A673 (cell line): Measurements from ENCODE around the gene ZNF582.

Source experiments
- EZH2 ChIP-seq: fragments of 200-600 bp; sonication (generic); IDR thresholded peaks from 2 replicates; pipeline ENCODE4 v1.6.1; 2017; ENCODE audit warnings: borderline replicate concordance, low read depth, mild to moderate bottlenecking, mixed read lengths, antibody characterized with exemption, low read length; ENCODE audit not compliant: poor library complexity, severe bottlenecking
- TF ChIP-seq, protein P1 (sequence below): fragments of 300-800, 200-600 bp; sonication (generic); conservative IDR thresholded peaks from 2 replicates; pipeline ENCODE4 v1.5.1; 2017; ENCODE audit warnings: low read depth, mild to moderate bottlenecking, antibody characterized with exemption, low read length, moderate library complexity, mixed read lengths

DNA sequence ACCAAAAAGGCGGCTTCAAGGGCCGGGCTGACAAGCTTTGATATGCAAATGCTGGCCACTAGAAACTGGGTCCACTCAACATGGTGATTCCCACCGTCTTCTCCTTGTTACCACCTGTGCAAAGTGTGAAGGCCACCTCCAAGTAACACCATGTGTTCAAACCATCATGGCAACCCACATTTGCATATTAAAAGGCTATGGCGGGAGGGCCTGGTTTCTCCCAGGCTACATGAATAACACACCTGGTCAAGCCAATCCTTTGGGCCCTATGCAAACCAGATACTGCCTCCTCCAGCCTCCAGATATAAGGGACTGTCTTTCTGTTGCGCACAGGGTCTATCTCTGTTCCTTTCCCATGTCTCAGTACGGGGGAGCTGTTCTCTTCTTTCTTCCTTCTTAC, 42.1 kb downstream of the ZNF582 start:
- TF ChIP-seq, protein P1, sequence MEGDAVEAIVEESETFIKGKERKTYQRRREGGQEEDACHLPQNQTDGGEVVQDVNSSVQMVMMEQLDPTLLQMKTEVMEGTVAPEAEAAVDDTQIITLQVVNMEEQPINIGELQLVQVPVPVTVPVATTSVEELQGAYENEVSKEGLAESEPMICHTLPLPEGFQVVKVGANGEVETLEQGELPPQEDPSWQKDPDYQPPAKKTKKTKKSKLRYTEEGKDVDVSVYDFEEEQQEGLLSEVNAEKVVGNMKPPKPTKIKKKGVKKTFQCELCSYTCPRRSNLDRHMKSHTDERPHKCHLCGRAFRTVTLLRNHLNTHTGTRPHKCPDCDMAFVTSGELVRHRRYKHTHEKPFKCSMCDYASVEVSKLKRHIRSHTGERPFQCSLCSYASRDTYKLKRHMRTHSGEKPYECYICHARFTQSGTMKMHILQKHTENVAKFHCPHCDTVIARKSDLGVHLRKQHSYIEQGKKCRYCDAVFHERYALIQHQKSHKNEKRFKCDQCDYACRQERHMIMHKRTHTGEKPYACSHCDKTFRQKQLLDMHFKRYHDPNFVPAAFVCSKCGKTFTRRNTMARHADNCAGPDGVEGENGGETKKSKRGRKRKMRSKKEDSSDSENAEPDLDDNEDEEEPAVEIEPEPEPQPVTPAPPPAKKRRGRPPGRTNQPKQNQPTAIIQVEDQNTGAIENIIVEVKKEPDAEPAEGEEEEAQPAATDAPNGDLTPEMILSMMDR: no peak
- no peak for TF ChIP-seq EZH2
